HFFc6 (cell line): ENCODE measurements around the gene SAMHD1. TPM values are rescaled to one million over a fixed set of nuclear protein-coding genes. Genes with fewer than 3 reads are reported as not detected.
"Not testable (repeated sequence)": the region's sequence is repeated elsewhere in the genome, so short reads cannot be mapped to it uniquely, and the experiment has no call there.

ENCODE experiments used
- DNase-seq: peaks from one replicate; pipeline ENCODE4 v3.0.0-alpha.2; 2018
- H3K27ac Mint-ChIP-seq: 2 replicates; pipeline ENCODE4 v1.8.0; 2020; ENCODE audit warnings: mild to moderate bottlenecking, mixed read lengths
- H3K27me3 Mint-ChIP-seq: 2 replicates; pipeline ENCODE4 v1.8.0; 2021; ENCODE audit warnings: mild to moderate bottlenecking, moderate library complexity, mixed read lengths; ENCODE audit not compliant: insufficient read depth
- H3K36me3 Mint-ChIP-seq: 2 replicates; pipeline ENCODE4 v1.8.0; 2021; ENCODE audit warnings: low read depth, mixed read lengths
- H3K4me1 Mint-ChIP-seq: 2 replicates; pipeline ENCODE4 v1.8.0; 2020; ENCODE audit warnings: low read depth, mixed read lengths
- H3K4me3 Mint-ChIP-seq: 2 replicates; pipeline ENCODE4 v1.8.0; 2020; ENCODE audit warnings: mild to moderate bottlenecking, moderate library complexity, mixed read lengths
- H3K9me3 Mint-ChIP-seq: 2 replicates; pipeline ENCODE4 v1.8.0; 2020; ENCODE audit warnings: mild to moderate bottlenecking, mixed read lengths
- total RNA-seq, 6 experiments: library from RNA; stranded (reverse); fragmentation: NEBNext Ultra II Directional; extraction: Animal tissue kit (Norgen Biotek cat#: 25700); gene quantifications; 2 replicates in 1 of 6; 3 replicates in 5 of 6; pipeline ENCODE4 v1.2.3, GENCODE V29; 2021
- TF ChIP-seq, protein P1 (sequence below): fragments of 200-600 bp; sonication (generic); IDR thresholded peaks from 2 replicates; pipeline ENCODE4 v1.5.0; 2021; ENCODE audit warnings: antibody characterized with exemption, mild to moderate bottlenecking

SAMHD1 gene
- total RNA-seq, 6 experiments from 2014 or later = 19.4 to 31.3 (median 23.8) TPM

DNA sequence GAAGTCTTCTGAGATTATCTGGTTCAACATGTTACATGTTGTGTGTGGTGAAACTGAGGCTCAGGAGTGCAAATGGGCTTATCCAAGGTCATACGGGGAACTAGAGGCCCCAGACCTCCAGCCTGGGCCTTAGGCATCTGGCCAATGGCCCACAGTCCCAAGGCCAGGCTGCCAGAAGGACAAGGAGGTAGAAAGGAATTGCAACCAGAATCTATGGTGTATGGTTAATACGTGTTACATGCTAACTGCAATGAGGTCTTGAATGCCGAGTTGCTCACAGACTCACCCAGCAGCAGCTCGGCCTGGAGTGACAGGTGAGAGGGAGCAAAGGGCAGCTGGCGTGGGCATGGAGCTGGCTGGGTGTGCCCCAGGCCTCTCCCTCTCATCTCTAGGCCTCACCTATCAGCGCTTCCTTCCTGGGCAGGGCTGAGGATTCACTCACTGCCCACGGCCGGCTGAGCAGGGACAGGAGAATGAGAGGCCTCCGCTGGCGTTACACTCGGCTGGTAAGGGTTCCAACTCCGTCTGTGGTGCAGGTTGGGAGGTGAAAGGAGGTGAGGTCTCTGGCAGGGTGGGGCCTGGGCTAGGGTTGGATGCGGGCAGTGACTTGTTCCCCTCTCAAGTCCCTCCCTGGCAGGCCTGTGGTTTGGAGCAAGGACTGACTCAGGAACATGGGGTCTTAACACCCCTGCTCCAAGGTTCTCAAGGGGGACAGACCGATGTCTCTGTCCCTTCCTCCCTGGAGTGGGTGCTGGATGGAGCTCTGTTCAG is 75.6 kb downstream of the SAMHD1 start, which contains the start of gene TLDC2:
TSS of gene TLDC2 (plus strand) at position 437 of the 771 bp plus-strand sequence. CDS start at position 474, 37 bp downstream.
- H3K4me1 Mint-ChIP-seq = no peaks in the 10 kb centered on the region
- DNase-seq = no peak
- no peak within 1 kb of the TSS for H3K4me3 Mint-ChIP-seq
- peaks cover 9% of the 10 kb centered on the region for H3K27me3 Mint-ChIP-seq
- no peaks in the 10 kb centered on the region for H3K36me3 Mint-ChIP-seq
- no peaks in the 10 kb centered on the region for H3K9me3 Mint-ChIP-seq
- H3K27ac Mint-ChIP-seq = no peak within 1 kb of the TSS
- TF ChIP-seq, protein P1, sequence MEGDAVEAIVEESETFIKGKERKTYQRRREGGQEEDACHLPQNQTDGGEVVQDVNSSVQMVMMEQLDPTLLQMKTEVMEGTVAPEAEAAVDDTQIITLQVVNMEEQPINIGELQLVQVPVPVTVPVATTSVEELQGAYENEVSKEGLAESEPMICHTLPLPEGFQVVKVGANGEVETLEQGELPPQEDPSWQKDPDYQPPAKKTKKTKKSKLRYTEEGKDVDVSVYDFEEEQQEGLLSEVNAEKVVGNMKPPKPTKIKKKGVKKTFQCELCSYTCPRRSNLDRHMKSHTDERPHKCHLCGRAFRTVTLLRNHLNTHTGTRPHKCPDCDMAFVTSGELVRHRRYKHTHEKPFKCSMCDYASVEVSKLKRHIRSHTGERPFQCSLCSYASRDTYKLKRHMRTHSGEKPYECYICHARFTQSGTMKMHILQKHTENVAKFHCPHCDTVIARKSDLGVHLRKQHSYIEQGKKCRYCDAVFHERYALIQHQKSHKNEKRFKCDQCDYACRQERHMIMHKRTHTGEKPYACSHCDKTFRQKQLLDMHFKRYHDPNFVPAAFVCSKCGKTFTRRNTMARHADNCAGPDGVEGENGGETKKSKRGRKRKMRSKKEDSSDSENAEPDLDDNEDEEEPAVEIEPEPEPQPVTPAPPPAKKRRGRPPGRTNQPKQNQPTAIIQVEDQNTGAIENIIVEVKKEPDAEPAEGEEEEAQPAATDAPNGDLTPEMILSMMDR = no peak

DNA sequence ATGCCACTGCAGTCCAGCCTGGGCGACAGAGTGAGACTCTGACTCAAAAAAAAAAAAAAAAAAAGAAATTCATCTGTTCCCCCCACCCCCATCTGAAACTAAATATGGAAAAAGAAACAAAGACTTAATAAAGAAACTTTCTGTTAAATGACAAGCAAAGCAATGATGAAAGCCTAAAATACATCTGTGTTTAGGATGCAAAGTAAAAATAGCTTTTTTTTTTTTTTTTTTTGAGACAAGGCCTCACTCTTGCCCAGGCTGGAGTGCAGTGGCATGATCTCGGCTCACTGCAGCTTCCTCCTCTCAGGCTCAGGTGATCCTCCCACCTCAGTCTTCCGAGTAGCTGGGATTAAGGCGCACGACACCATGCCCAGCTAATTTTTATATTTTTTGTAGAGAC is 76.4 kb downstream of the SAMHD1 start:
- H3K4me1 Mint-ChIP-seq, H3K27me3 Mint-ChIP-seq, DNase-seq, H3K9me3 Mint-ChIP-seq, H3K36me3 Mint-ChIP-seq, H3K4me3 Mint-ChIP-seq, H3K27ac Mint-ChIP-seq: not testable (repeated sequence)

GRCh38 chr20:36873498-36874189 is 77.9 kb downstream of the SAMHD1 start:
- TF ChIP-seq, protein P1 = no peak
- no peaks in the 10 kb centered on the region for H3K9me3 Mint-ChIP-seq
- H3K27me3 Mint-ChIP-seq = peaks cover 5% of the 10 kb centered on the region
- H3K27ac Mint-ChIP-seq = no peak overlapping the region
- no peak overlapping the region for H3K4me3 Mint-ChIP-seq
- H3K36me3 Mint-ChIP-seq = no peaks in the 10 kb centered on the region
- no peak for DNase-seq
- H3K4me1 Mint-ChIP-seq = no peaks in the 10 kb centered on the region

- Mint-ChIP-seq H3K27me3 (no peaks in the 10 kb centered on the region; the same call in 1 of the 2 replicates), H3K4me3 (no peak overlapping the region), H3K9me3 (no peaks in the 10 kb centered on the region), H3K36me3 (no peaks in the 10 kb centered on the region), H3K27ac (no peak overlapping the region), H3K4me1 (no peaks in the 10 kb centered on the region)
- TF ChIP-seq, protein P1 = no peak
- no peak for DNase-seq
Observed at GRCh38 chr20:36872852-36873251, 78.7 kb downstream of the SAMHD1 start.

DNA sequence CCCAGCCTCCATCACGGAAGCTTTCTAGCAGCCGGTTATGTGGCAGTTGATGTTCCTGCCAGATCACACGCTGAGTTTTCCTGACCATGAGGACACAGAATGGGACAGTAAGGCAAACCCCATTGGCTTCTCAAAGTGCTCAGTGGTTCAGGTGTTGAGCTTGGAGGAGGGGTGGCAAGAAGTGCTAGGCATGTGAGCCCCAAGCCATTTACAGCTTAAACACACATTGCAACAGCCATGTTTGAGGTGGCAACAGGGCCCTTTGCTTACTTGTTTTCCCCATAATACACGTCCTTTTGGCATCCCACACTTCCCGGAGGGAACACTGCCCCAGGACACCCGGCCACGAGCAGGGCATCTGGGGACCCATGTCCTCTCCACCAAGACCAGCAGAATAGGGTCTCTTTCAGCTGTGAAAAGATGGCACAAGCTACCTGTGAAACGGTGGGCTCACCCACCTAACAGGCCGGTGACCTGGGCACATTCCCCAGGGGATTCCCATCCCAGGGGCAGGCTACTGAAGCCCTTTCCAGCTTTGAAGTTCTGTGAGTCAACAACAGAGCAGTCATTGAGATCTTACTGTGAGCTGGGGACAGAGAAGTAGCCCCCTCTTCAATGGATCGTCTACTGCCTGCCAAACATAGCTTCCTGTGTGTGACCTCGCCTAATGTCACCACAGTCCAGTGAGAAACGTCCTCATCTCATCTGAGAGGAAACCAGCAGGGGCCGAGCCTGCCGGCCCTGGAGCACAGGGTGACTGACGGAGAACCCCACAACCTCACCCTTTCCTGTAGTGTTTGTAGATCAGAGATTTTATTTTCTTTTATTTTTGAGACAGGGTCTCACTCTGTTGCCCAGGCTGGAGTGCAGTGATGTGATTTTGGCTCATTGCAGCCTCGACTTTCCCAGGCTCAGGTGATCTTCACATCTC is 79.6 kb downstream of the SAMHD1 start:
- Mint-ChIP-seq H3K9me3 (no peaks in the 10 kb centered on the region), H3K4me1 (peaks cover 4% of the 10 kb centered on the region), H3K27me3 (no peaks in the 10 kb centered on the region; the same call in 1 of the 2 replicates), H3K27ac (no peak overlapping the region), H3K4me3 (no peak overlapping the region), H3K36me3 (no peaks in the 10 kb centered on the region)
- no peak for DNase-seq
- TF ChIP-seq, protein P1 = no peak
